ENCODE measurements around the gene NRCAM. TPM values are rescaled to one million over a fixed set of nuclear protein-coding genes. Genes with fewer than 3 reads are reported as not detected.
"Not testable (repeated sequence)": the region's sequence is repeated elsewhere in the genome, so short reads cannot be mapped to it uniquely, and the experiment has no call there.

The NRCAM gene
- total RNA-seq, 5 donors from 2014 or later (not counting 1 experiment from before 2014, with no cell fraction given) = 3.1 to 10.7 (median 5.0) TPM

DNA sequence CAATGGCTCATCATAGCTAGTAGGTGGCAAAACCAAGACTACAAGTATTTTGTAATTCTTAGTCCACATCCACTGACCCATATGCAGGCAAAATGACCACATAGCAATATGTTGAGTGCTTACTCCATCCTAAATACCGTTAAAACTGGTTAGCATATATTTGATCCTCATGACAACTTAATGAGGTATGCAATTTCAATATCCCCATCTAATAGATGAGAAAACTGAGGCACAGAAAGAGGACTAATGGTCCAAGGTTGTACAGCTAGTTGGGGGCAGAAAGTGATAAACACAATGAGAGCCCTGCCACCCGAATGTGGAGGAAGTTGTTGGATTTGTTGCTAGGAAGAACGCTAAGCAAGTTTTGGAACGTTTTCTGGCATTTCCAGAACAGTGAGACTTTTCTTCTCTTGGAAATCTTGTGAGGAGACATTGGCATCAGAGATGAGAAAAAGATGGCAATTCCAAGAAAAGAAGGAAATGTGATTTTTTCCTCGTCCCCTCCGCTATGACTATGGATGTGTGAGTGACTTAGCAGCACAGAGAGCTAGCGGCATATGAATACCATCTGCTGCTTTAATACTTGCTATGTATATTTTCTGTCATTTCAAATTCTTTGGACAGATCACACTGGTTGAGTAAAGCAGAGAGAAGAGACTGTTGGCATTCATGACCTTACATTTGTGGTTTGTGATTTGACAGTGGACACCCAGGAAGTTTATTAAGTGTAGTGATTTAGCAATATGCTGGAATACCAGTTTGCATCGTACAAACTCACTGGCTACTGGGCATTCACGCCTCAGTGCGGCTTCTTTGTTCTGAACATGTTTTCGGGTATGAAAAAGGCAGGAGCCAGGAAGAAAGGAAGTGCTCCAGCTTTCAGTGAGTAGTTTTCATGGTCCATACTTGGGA is 51.5 kb downstream of the NRCAM start:
- WGBS (ENCODE audit: insufficient coverage) = 87% methylated on average over 7 of the region's 11 CpGs
- Histone ChIP-seq H3K9me3 (no peaks in the 10 kb centered on the region), H3K4me3 (ENCODE audit: control insufficient read depth in 1 of 2, extremely low read depth in 1 of 2, low read length in 1 of 2) (no peak overlapping the region), H3K27ac (ENCODE audit: low read length) (no peak overlapping the region), H3K27me3 (replicated peaks in 1 of 2; ENCODE audit: control insufficient read depth in 2 of 2, extremely low read depth in 1 of 2, insufficient read depth in 2 of 2, low read length in 1 of 2) (no peaks in the 10 kb centered on the region), H3K4me1 (ENCODE audit: control insufficient read depth in 1 of 2, extremely low read depth in 1 of 2, insufficient read depth in 2 of 2, low read length in 2 of 2) (no peaks in the 10 kb centered on the region), H3K36me3 (ENCODE audit: control insufficient read depth in 2 of 2, extremely low read depth in 1 of 2, insufficient read depth in 1 of 2, low read length in 1 of 2) (no peaks in the 10 kb centered on the region)
- CTCF ChIA-PET = no interaction called here
- no peak for DNase-seq
- Mint-ChIP-seq H3K36me3 (no peaks in the 10 kb centered on the region), H3K27ac (no peak overlapping the region), H3K27me3 (peaks cover 4% of the 10 kb centered on the region in 2 donors), H3K4me1 (no peaks in the 10 kb centered on the region), H3K4me3 (no peak overlapping the region), H3K9me3 (no peaks in the 10 kb centered on the region)
- ATAC-seq (replicated peaks in 1 of 4) = no peak
- POLR2A ChIA-PET = no interaction called here

DNA sequence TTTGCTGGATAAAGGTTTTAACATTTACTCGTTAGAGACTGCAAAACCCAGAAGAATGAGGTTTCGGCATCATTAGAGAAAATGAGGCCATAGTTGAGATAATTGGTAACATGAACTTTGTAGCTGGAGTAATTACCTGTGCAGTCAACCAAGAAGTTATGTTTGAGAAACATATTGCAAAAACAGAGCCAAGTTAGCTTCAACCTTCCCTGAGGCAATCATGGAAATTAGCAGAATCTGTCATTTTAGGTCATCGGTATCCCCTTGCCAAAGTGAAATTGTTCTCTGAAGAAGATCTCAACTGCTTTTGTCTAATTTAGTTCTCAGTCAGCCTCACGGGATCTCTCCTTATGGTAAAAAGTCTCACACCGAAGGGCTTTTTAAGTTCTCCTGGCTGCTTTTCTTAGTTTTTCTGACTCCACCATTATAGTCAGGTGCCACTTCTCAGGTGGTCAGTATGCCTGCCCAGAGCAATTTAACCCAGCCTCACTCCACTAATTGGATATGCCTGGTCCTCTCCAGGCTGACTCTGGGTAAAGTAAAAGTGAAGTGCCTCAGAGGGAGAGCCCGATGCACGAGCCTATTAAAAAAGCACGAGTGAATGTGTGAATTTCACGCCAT is 52.5 kb downstream of the NRCAM start:
- no peaks in the 10 kb centered on the region for H3K36me3 Mint-ChIP-seq
- CTCF ChIA-PET = no interaction called here
- no peak overlapping the region for H3K4me3 Mint-ChIP-seq
- WGBS (ENCODE audit: insufficient coverage) = 77% methylated on average over 9 of the region's 9 CpGs
- no peaks in the 10 kb centered on the region for H3K9me3 Mint-ChIP-seq
- no peak overlapping the region for H3K27ac ChIP-seq (ENCODE audit: low read length)
- no peaks in the 10 kb centered on the region for H3K4me1 Mint-ChIP-seq
- no peaks in the 10 kb centered on the region for H3K27me3 ChIP-seq (replicated peaks in 1 of 2; ENCODE audit: control insufficient read depth in 2 of 2, extremely low read depth in 1 of 2, insufficient read depth in 2 of 2, low read length in 1 of 2)
- H3K4me1 ChIP-seq (ENCODE audit: control insufficient read depth in 1 of 2, extremely low read depth in 1 of 2, insufficient read depth in 2 of 2, low read length in 2 of 2) = no peaks in the 10 kb centered on the region
- no peaks in the 10 kb centered on the region for H3K9me3 ChIP-seq
- DNase-seq (no peak), ATAC-seq (replicated peaks in 1 of 4) (no peak)
- H3K4me3 ChIP-seq (ENCODE audit: control insufficient read depth in 1 of 2, extremely low read depth in 1 of 2, low read length in 1 of 2) = no peak overlapping the region
- POLR2A ChIA-PET = no interaction called here
- H3K27ac Mint-ChIP-seq = no peak overlapping the region
- no peaks in the 10 kb centered on the region for H3K36me3 ChIP-seq (ENCODE audit: control insufficient read depth in 2 of 2, extremely low read depth in 1 of 2, insufficient read depth in 1 of 2, low read length in 1 of 2)
- peaks cover 4 to 6% of the 10 kb centered on the region in 2 donors for H3K27me3 Mint-ChIP-seq

DNA sequence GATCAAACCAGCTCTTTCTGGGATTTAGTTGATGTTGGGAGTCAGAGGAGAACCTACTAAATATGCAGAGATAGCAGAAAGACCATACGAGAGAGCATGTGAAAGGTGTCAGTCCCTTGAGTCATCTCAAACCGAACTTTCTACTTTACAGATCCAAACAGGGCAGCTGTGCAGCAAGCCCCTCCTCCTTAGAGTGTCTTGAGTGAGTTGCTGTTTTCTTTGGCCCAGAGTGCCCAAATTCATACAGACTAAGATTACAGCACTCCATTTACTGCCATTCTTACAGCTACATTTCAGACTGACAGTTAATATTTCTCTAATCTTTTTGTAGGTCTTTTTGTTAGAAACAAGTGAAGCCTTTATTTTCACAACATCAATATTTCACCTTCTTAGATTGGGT is 53.4 kb downstream of the NRCAM start:
- no peaks in the 10 kb centered on the region for H3K9me3 ChIP-seq
- no peaks in the 10 kb centered on the region for H3K27me3 ChIP-seq (replicated peaks in 1 of 2; ENCODE audit: control insufficient read depth in 2 of 2, extremely low read depth in 1 of 2, insufficient read depth in 2 of 2, low read length in 1 of 2)
- H3K27ac ChIP-seq (ENCODE audit: low read length) = no peak overlapping the region
- H3K36me3 Mint-ChIP-seq = no peaks in the 10 kb centered on the region
- no peak overlapping the region for H3K4me3 ChIP-seq (ENCODE audit: control insufficient read depth in 1 of 2, extremely low read depth in 1 of 2, low read length in 1 of 2)
- WGBS (ENCODE audit: insufficient coverage) = no CpG with 5 or more reads among the region's 2 CpGs
- CTCF ChIA-PET = no interaction called here
- H3K27ac Mint-ChIP-seq = no peak overlapping the region
- H3K27me3 Mint-ChIP-seq = peaks cover 4 to 5% of the 10 kb centered on the region in 2 donors
- DNase-seq (no peak), ATAC-seq (replicated peaks in 1 of 4) (no peak)
- H3K4me1 ChIP-seq (ENCODE audit: control insufficient read depth in 1 of 2, extremely low read depth in 1 of 2, insufficient read depth in 2 of 2, low read length in 2 of 2) = no peaks in the 10 kb centered on the region
- no peaks in the 10 kb centered on the region for H3K4me1 Mint-ChIP-seq
- POLR2A ChIA-PET = no interaction called here
- no peaks in the 10 kb centered on the region for H3K9me3 Mint-ChIP-seq
- no peak overlapping the region for H3K4me3 Mint-ChIP-seq
- H3K36me3 ChIP-seq (ENCODE audit: control insufficient read depth in 2 of 2, extremely low read depth in 1 of 2, insufficient read depth in 1 of 2, low read length in 1 of 2) = no peaks in the 10 kb centered on the region

DNA sequence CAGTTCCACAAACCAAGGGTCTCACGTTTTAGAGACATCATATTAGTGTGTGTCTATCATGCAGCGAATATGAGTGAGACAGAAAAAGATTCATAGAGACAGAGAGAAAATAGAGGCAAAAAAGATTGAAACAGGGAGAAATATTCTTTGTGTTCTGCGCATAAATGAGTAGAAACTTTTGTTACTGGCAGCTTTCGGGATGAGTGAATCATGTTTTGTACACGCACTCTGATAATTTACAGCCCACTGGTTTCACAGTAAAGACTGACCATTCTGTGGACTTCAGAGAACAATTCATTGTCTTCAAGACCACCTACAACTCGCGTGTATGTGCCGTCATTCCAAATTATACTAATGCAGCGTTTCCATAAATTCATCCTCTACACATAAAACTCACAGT is 60.2 kb downstream of the NRCAM start:
- ATAC-seq (replicated peaks in 1 of 4) (no peak), DNase-seq (no peak)
- no peaks in the 10 kb centered on the region for H3K9me3 ChIP-seq
- no peak overlapping the region for H3K27ac ChIP-seq (ENCODE audit: low read length)
- Mint-ChIP-seq H3K27ac (no peak overlapping the region), H3K4me3 (no peak overlapping the region), H3K36me3 (no peaks in the 10 kb centered on the region), H3K4me1 (no peaks in the 10 kb centered on the region), H3K27me3 (peaks cover 7 to 9% of the 10 kb centered on the region in 2 donors), H3K9me3 (no peaks in the 10 kb centered on the region)
- peaks cover 0 to 8% of the 10 kb centered on the region in 2 experiments for H3K27me3 ChIP-seq (replicated peaks in 1 of 2; ENCODE audit: control insufficient read depth in 2 of 2, extremely low read depth in 1 of 2, insufficient read depth in 2 of 2, low read length in 1 of 2)
- H3K36me3 ChIP-seq (ENCODE audit: control insufficient read depth in 2 of 2, extremely low read depth in 1 of 2, insufficient read depth in 1 of 2, low read length in 1 of 2) = no peaks in the 10 kb centered on the region
- H3K4me1 ChIP-seq (ENCODE audit: control insufficient read depth in 1 of 2, extremely low read depth in 1 of 2, insufficient read depth in 2 of 2, low read length in 2 of 2) = no peaks in the 10 kb centered on the region
- WGBS (ENCODE audit: insufficient coverage) = 77% methylated on average over 5 of the region's 9 CpGs
- CTCF ChIA-PET = no interaction called here
- POLR2A ChIA-PET = no interaction called here
- no peak overlapping the region for H3K4me3 ChIP-seq (ENCODE audit: control insufficient read depth in 1 of 2, extremely low read depth in 1 of 2, low read length in 1 of 2)

DNA sequence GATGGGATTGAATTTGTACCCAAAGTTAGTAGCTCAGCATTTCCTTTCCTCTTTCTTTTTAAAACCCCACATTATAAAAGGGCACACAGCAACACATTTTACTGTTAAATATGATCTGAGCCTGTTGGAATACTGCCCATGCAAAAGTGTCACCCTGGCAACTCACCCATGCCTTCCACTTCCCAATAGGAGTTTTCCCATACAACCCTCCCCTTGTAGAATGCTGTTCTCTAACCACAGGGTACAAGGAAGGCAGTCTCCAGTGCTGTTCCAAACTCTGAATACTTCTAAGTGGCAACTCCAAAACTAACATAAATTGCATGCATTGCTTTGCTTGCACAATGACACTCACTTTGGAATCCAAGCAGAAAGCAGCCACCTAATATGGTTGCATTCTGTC is 60.8 kb downstream of the NRCAM start:
- H3K4me1 Mint-ChIP-seq = no peaks in the 10 kb centered on the region
- Histone ChIP-seq H3K27ac (ENCODE audit: low read length) (no peak overlapping the region), H3K27me3 (replicated peaks in 1 of 2; ENCODE audit: control insufficient read depth in 2 of 2, extremely low read depth in 1 of 2, insufficient read depth in 2 of 2, low read length in 1 of 2) (peaks cover 0 to 8% of the 10 kb centered on the region in 2 experiments), H3K36me3 (ENCODE audit: control insufficient read depth in 2 of 2, extremely low read depth in 1 of 2, insufficient read depth in 1 of 2, low read length in 1 of 2) (no peaks in the 10 kb centered on the region), H3K4me1 (ENCODE audit: control insufficient read depth in 1 of 2, extremely low read depth in 1 of 2, insufficient read depth in 2 of 2, low read length in 2 of 2) (no peaks in the 10 kb centered on the region), H3K4me3 (ENCODE audit: control insufficient read depth in 1 of 2, extremely low read depth in 1 of 2, low read length in 1 of 2) (no peak overlapping the region), H3K9me3 (no peaks in the 10 kb centered on the region)
- DNase-seq (no peak), ATAC-seq (replicated peaks in 1 of 4) (no peak)
- H3K27me3 Mint-ChIP-seq = peaks cover 7 to 9% of the 10 kb centered on the region in 2 donors
- no peak overlapping the region for H3K4me3 Mint-ChIP-seq
- peaks cover 0 to 5% (median 3%) of the 10 kb centered on the region in 3 donors for H3K9me3 Mint-ChIP-seq
- ChIA-PET POLR2A (no interaction called here), CTCF (no interaction called here)
- no peak overlapping the region for H3K27ac Mint-ChIP-seq
- H3K36me3 Mint-ChIP-seq = no peaks in the 10 kb centered on the region

DNA sequence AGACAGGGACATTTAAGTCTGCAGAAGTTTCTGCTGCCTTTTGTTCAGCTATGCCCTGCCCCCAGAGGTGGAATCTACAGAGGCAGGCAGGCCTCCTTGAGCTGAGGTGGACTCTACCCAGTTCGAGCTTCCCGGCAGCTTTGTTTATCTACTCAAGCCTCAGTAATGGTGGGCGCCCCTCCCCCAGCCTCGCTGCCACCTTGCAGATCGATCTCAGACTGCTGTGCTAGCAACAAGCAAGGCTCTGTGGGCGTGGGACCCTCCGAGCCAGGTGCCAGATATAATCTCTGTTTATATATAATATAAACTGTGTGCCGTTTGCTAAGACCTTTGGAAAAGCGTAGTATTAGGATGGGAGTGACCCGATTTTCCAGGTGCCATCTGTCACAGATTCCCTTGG is 63.1 kb downstream of the NRCAM start:
- H3K9me3 Mint-ChIP-seq; H3K4me3 Mint-ChIP-seq; H3K27ac ChIP-seq (ENCODE audit: low read length); H3K4me1 Mint-ChIP-seq; ATAC-seq (replicated peaks in 1 of 4); H3K27me3 Mint-ChIP-seq; H3K4me1 ChIP-seq (ENCODE audit: control insufficient read depth in 1 of 2, extremely low read depth in 1 of 2, insufficient read depth in 2 of 2, low read length in 2 of 2); CTCF ChIA-PET; H3K36me3 ChIP-seq (ENCODE audit: control insufficient read depth in 2 of 2, extremely low read depth in 1 of 2, insufficient read depth in 1 of 2, low read length in 1 of 2); H3K36me3 Mint-ChIP-seq; H3K9me3 ChIP-seq; POLR2A ChIA-PET; DNase-seq; H3K4me3 ChIP-seq (ENCODE audit: control insufficient read depth in 1 of 2, extremely low read depth in 1 of 2, low read length in 1 of 2); H3K27ac Mint-ChIP-seq; H3K27me3 ChIP-seq (replicated peaks in 1 of 2; ENCODE audit: control insufficient read depth in 2 of 2, extremely low read depth in 1 of 2, insufficient read depth in 2 of 2, low read length in 1 of 2): not testable (repeated sequence)
- WGBS (ENCODE audit: insufficient coverage) = 68% methylated on average over 3 of the region's 10 CpGs

Data from T-cell (primary cell).